GM23338 (cell line): ENCODE measurements around the gene HSD3B7. TPM values are rescaled to one million over a fixed set of nuclear protein-coding genes. Genes with fewer than 3 reads are reported as not detected.

Source experiments
- ATAC-seq: fragments of 200-7000 bp; cut with Tn5 transposase; 3 replicates; pipeline ENCODE4 v1.9.1; 2020
- DNase-seq: peaks from one replicate; pipeline ENCODE4 v3.0.0-alpha.2; 2015; ENCODE audit warnings: low spot score
- H2AFZ ChIP-seq: fragments of 200-600 bp; sonication (generic); 2 replicates; pipeline ENCODE4 v1.8.0; 2016; ENCODE audit warnings: antibody characterized with exemption, mild to moderate bottlenecking, moderate library complexity
- H3F3A ChIP-seq: fragments of 200-600 bp; sonication (generic); replicated peaks from 2 replicates; pipeline ENCODE4 v1.8.0; 2017; ENCODE audit warnings: antibody characterized with exemption, mixed run types, low read depth
- H3K27ac ChIP-seq: fragments of 200-600 bp; sonication (generic); 2 replicates; pipeline ENCODE4 v1.6.1; 2016; ENCODE audit warnings: low read depth
- H3K27me3 ChIP-seq: fragments of 200-600 bp; sonication (generic); 2 replicates; pipeline ENCODE4 v1.8.0; 2016; ENCODE audit warnings: mild to moderate bottlenecking, mixed run types, moderate library complexity; ENCODE audit not compliant: insufficient read depth
- H3K36me3 ChIP-seq: fragments of 200-600 bp; sonication (generic); 2 replicates; pipeline ENCODE4 v1.8.0; 2016; ENCODE audit warnings: mild to moderate bottlenecking; ENCODE audit not compliant: insufficient read depth
- H3K4me1 ChIP-seq: fragments of 200-600 bp; sonication (generic); 2 replicates; pipeline ENCODE4 v1.8.0; 2016; ENCODE audit warnings: mild to moderate bottlenecking, moderate library complexity; ENCODE audit not compliant: insufficient read depth
- H3K4me2 ChIP-seq: fragments of 200-600 bp; sonication (generic); 2 replicates; pipeline ENCODE4 v1.7.1; 2017; ENCODE audit warnings: mixed run types
- H3K4me3 ChIP-seq: fragments of 200-600 bp; sonication (generic); 2 replicates; pipeline ENCODE4 v1.6.1; 2016; ENCODE audit warnings: mixed run types
- H3K79me2 ChIP-seq: fragments of 200-600 bp; sonication (generic); replicated peaks from 2 replicates; pipeline ENCODE4 v1.8.0; 2017; ENCODE audit warnings: mild to moderate bottlenecking; ENCODE audit not compliant: insufficient read depth
- H3K9me2 ChIP-seq: fragments of 200-600 bp; sonication (generic); 2 replicates; pipeline ENCODE4 v1.8.0; 2017; ENCODE audit not compliant: insufficient read depth
- H4K20me1 ChIP-seq: fragments of 200-600 bp; sonication (generic); replicated peaks from 2 replicates; pipeline ENCODE4 v1.8.0; 2017; ENCODE audit warnings: mild to moderate bottlenecking; ENCODE audit not compliant: insufficient read depth
- H3K27ac Mint-ChIP-seq: 2 replicates; pipeline ENCODE4 v1.8.0; 2020; ENCODE audit warnings: inconsistent platforms, mild to moderate bottlenecking, moderate library complexity, mixed read lengths
- H3K27me3 Mint-ChIP-seq: 3 replicates; pipeline ENCODE4 v1.8.0; 2022; ENCODE audit warnings: low read depth, mild to moderate bottlenecking, moderate library complexity, mixed read lengths, inconsistent platforms; ENCODE audit not compliant: insufficient read depth, poor library complexity
- H3K36me3 Mint-ChIP-seq: 3 replicates; pipeline ENCODE4 v1.8.0; 2021; ENCODE audit warnings: low read depth, mild to moderate bottlenecking, inconsistent platforms, moderate library complexity, mixed read lengths
- H3K4me1 Mint-ChIP-seq: 3 replicates; pipeline ENCODE4 v1.8.0; 2020; ENCODE audit warnings: mild to moderate bottlenecking, inconsistent platforms, mixed read lengths
- H3K4me3 Mint-ChIP-seq: 3 replicates; pipeline ENCODE4 v1.8.0; 2021; ENCODE audit warnings: moderate library complexity, mild to moderate bottlenecking, inconsistent platforms, mixed read lengths
- H3K9me3 Mint-ChIP-seq: 3 replicates; pipeline ENCODE4 v1.8.0; 2020; ENCODE audit warnings: moderate library complexity, mild to moderate bottlenecking, inconsistent platforms, mixed read lengths
- CREB1 ChIP-seq: fragments of 250-450 bp; sonication (Bioruptor Pico); IDR thresholded peaks from 2 replicates; pipeline ENCODE4 v1.5.0; 2020; ENCODE audit warnings: low read depth, mild to moderate bottlenecking, moderate library complexity
- EZH2phosphoT487 ChIP-seq: fragments of 200-600 bp; sonication (generic); IDR thresholded peaks from one replicate; pipeline ENCODE4 v1.8.1; 2018; ENCODE audit warnings: antibody characterized with exemption; ENCODE audit not compliant: unreplicated experiment
- POLR2AphosphoS5 ChIP-seq: IDR thresholded peaks from 2 replicates; pipeline ENCODE4 v1.6.1; 2016; ENCODE audit warnings: antibody characterized with exemption, low read depth
- REST ChIP-seq: IDR thresholded peaks from one replicate; pipeline ENCODE4 v1.6.1; 2018; ENCODE audit warnings: antibody characterized with exemption; ENCODE audit not compliant: unreplicated experiment
- STAT1 ChIP-seq: IDR thresholded peaks from one replicate; pipeline ENCODE4 v1.6.1; 2016; ENCODE audit warnings: antibody characterized with exemption; ENCODE audit not compliant: unreplicated experiment
- ZNF331 ChIP-seq: fragments of 250-450 bp; sonication (Bioruptor Pico); IDR thresholded peaks from 2 replicates; pipeline ENCODE4 v1.5.0; 2020; ENCODE audit warnings: low read depth, mild to moderate bottlenecking, moderate library complexity
- ZNF462 ChIP-seq: fragments of 250-450 bp; sonication (Bioruptor Pico); IDR thresholded peaks from 2 replicates; pipeline ENCODE4 v1.5.0; 2020; ENCODE audit warnings: mild to moderate bottlenecking, moderate library complexity
- polyA plus RNA-seq: library from polyadenylated mRNA; unstranded; fragments of >200 nt; fragmentation: Nextera tagmentation; extraction: Ambion mirVana; gene quantifications from 2 replicates; pipeline ENCODE4 v1.2.1, GENCODE V29; 2016
- total RNA-seq: library from RNA; depleted of rRNA; stranded (reverse); fragments of >200 nt; shearing (Covaris generic); gene quantifications from 2 replicates; pipeline ENCODE4 v1.2.3, GENCODE V29; 2014

HSD3B7 gene
- total and polyA plus RNA-seq, 2 experiments from 2014 or later, result 4.3 to 12.2 TPM

GRCh38 chr16:30961384-30961783 is 23.6 kb upstream of the HSD3B7 start:
- no peaks in the 10 kb centered on the region for H3K9me2 ChIP-seq
- no peak overlapping the region for H3K4me2 ChIP-seq
- Mint-ChIP-seq H3K4me3 (no peak overlapping the region), H3K9me3 (no peaks in the 10 kb centered on the region), H3K27ac (no peak overlapping the region), H3K4me1 (peaks cover 7% of the 10 kb centered on the region; the same call in 2 of the 3 replicates), H3K36me3 (peaks cover 73% of the 10 kb centered on the region), H3K27me3 (peaks cover 10% of the 10 kb centered on the region)
- H3K4me3 ChIP-seq, result no peak overlapping the region
- H3K27ac ChIP-seq, result no peak overlapping the region
- no peak overlapping the region for H2AFZ ChIP-seq
- peaks cover 44% of the 10 kb centered on the region for H3K36me3 ChIP-seq
- H4K20me1 ChIP-seq, result peaks cover 31% of the 10 kb centered on the region
- H3K27me3 ChIP-seq, result no peaks in the 10 kb centered on the region
- H3F3A ChIP-seq, result peaks cover 22% of the 10 kb centered on the region
- no peaks in the 10 kb centered on the region for H3K4me1 ChIP-seq
- no peak for ATAC-seq
- TF ChIP-seq ZNF331 (no peak), REST (no peak), EZH2phosphoT487 (no peak), POLR2AphosphoS5 (no peak), CREB1 (CRISPR knock-in tag) (no peak)
- peaks cover 38% of the 10 kb centered on the region for H3K79me2 ChIP-seq
- DNase-seq, result no peak

- ATAC-seq, result no peak
- Histone ChIP-seq H3K4me1 (no peaks in the 10 kb centered on the region), H3K9me2 (no peaks in the 10 kb centered on the region), H3K4me3 (no peak overlapping the region), H4K20me1 (peaks cover 31% of the 10 kb centered on the region), H3K4me2 (no peak overlapping the region), H3K36me3 (peaks cover 55% of the 10 kb centered on the region), H3K27ac (no peak overlapping the region), H3K27me3 (no peaks in the 10 kb centered on the region), H3F3A (peaks cover 12% of the 10 kb centered on the region; the same call in 1 of the 2 replicates), H2AFZ (no peak overlapping the region), H3K79me2 (peaks cover 31% of the 10 kb centered on the region)
- Mint-ChIP-seq H3K36me3 (peaks cover 90% of the 10 kb centered on the region), H3K4me1 (peaks cover 1% of the 10 kb centered on the region; the same call in 2 of the 3 replicates), H3K27me3 (peaks cover 3% of the 10 kb centered on the region), H3K27ac (no peak overlapping the region), H3K4me3 (no peak overlapping the region), H3K9me3 (no peaks in the 10 kb centered on the region)
- no peak for DNase-seq
- no peak for TF ChIP-seq STAT1
- TF ChIP-seq POLR2AphosphoS5, result no peak
- no peak for TF ChIP-seq ZNF462 (CRISPR knock-in tag)
- no peak for TF ChIP-seq ZNF331
- no peak for TF ChIP-seq EZH2phosphoT487
- TF ChIP-seq REST, result no peak
These were observed 21.0 kb upstream of the HSD3B7 start for GRCh38 chr16:30963925-30964511.
